OCI-M2 (cell line): ENCODE data around the gene CUL5.

Experiments used
- DNase-seq: peaks from one replicate; lab custom pipeline; 2025; ENCODE audit not compliant: unreplicated experiment; lab: John Stamatoyannopoulos, UW

The CUL5 gene

GRCh38 chr11:108008656-108009496 lies at the start of gene CUL5:
TSS of gene CUL5 (plus strand) at chr11:108008898. CDS start at chr11:108009349, 451 bp downstream.
- DNase-seq, result peak; percentile 46

GRCh38 chr11:107961480-107961879 lies 47.2 kb upstream of the CUL5 start:
- no peak for DNase-seq

- DNase-seq, result no peak
Measured at GRCh38 chr11:107962181-107962580, 46.5 kb upstream of the CUL5 start.

GRCh38 chr11:107963091-107963490 lies 45.6 kb upstream of the CUL5 start:
- DNase-seq, result no peak

- DNase-seq, result no peak
Measured at GRCh38 chr11:107969219-107969618, 39.5 kb upstream of the CUL5 start.

- no peak for DNase-seq
Measured at GRCh38 chr11:107970049-107970448, 38.6 kb upstream of the CUL5 start.

- DNase-seq, result no peak
Measured at GRCh38 chr11:107973641-107974040, 35.1 kb upstream of the CUL5 start.

GRCh38 chr11:107988397-107989158 lies 20.1 kb upstream of the CUL5 start:
- DNase-seq, result no peak

GRCh38 chr11:107991868-107992414 lies 16.8 kb upstream of the CUL5 start:
- no peak for DNase-seq

GRCh38 chr11:107996006-107996776 lies 12.5 kb upstream of the CUL5 start:
- DNase-seq, result no peak

GRCh38 chr11:107998761-107999160 lies 9.9 kb upstream of the CUL5 start:
- no peak for DNase-seq

GRCh38 chr11:107999759-108000455 lies 8.8 kb upstream of the CUL5 start:
- DNase-seq, result no peak

GRCh38 chr11:108002476-108002875 lies 6.2 kb upstream of the CUL5 start:
- DNase-seq, result no peak

- DNase-seq, result no peak
Measured at GRCh38 chr11:108003623-108004022, 5.1 kb upstream of the CUL5 start.

GRCh38 chr11:108007819-108008218 lies 879 bp upstream of the CUL5 start:
- no peak for DNase-seq

GRCh38 chr11:108009497-108010370 lies 1.0 kb downstream of the CUL5 start:
- no peak for DNase-seq

GRCh38 chr11:108012139-108012725 lies 3.5 kb downstream of the CUL5 start:
- no peak for DNase-seq

GRCh38 chr11:108016647-108017046 lies 7.9 kb downstream of the CUL5 start:
- no peak for DNase-seq

GRCh38 chr11:108018708-108019107 lies 10.0 kb downstream of the CUL5 start:
- no peak for DNase-seq
